ENCODE results near the gene RGS4. TPM values are rescaled to one million over a fixed set of nuclear protein-coding genes. Genes with fewer than 3 reads are reported as not detected.

RGS4 gene
- total and polyA plus RNA-seq, 7 donors, result 0.23 to 15.7 (median 7.8) TPM; not detected in 1

GRCh38 chr1:163055531-163055930, 13.6 kb upstream of the RGS4 start:
- Histone ChIP-seq H3K9me3 (no peaks in the 10 kb centered on the region), H3K4me1 (no peaks in the 10 kb centered on the region), H3K27me3 (no peaks in the 10 kb centered on the region), H3K36me3 (no peaks in the 10 kb centered on the region), H3K4me3 (no peak overlapping the region), H3K27ac (no peak overlapping the region)
- no peak for DNase-seq
- TF ChIP-seq POLR2AphosphoS5 (IDR thresholded peaks at IDR 0.05), result no peak
- TF ChIP-seq POLR2A (IDR thresholded peaks at IDR 0.05), result no peak
- no peak for TF ChIP-seq EP300 (IDR thresholded peaks at IDR 0.05)
- TF ChIP-seq CTCF (IDR thresholded peaks at IDR 0.05), result no peak
- intact Hi-C loops (cut with DNase I), result no loop called here
- 57 to 63% methylated on average over 4 of the region's 4 CpGs for WGBS, 2 donors

GRCh38 chr1:163056831-163057230, 12.3 kb upstream of the RGS4 start:
- no peaks in the 10 kb centered on the region for H3K27me3 ChIP-seq
- intact Hi-C loops (cut with DNase I), result no loop called here
- no peaks in the 10 kb centered on the region for H3K9me3 ChIP-seq
- no peaks in the 10 kb centered on the region for H3K4me1 ChIP-seq
- H3K27ac ChIP-seq, result no peak overlapping the region
- no peak for TF ChIP-seq EP300 (IDR thresholded peaks at IDR 0.05)
- no peak for TF ChIP-seq POLR2A (IDR thresholded peaks at IDR 0.05)
- no peak for TF ChIP-seq CTCF (IDR thresholded peaks at IDR 0.05)
- H3K4me3 ChIP-seq, result no peak overlapping the region
- no peaks in the 10 kb centered on the region for H3K36me3 ChIP-seq
- no peak for DNase-seq

DNA sequence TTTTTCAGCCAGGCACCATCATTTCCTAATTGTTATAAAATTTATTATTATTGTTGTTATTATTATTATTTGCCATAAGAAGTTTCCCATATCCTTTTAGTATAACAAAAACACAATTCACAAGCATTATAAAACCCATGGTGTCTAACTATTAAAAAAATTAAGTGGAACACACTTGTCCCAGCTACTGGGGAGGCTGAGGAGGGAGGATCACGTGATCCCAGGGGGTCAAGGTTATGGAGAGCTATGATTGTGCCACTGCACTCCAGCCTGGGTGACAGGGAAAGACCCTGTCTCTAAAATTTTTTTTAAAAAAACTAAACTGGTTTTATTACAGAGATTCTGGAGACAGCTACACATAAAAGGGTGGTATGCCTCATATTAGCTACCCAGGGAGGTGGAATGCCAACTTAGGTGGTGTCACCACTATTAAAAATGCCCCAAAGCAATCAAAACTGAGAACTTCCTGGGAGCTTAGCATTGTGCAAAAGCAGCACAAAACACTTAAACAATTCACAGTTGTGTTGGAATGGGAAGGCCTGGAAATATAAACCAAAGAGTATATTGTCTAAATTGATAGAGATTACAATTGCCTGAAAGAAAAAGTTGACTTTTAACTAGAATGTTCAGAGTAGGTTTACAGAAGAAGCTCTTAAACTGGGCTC, 8.7 kb upstream of the RGS4 start:
- TF ChIP-seq POLR2AphosphoS5 (IDR thresholded peaks at IDR 0.05) (no peak), EP300 (IDR thresholded peaks at IDR 0.05) (no peak), CTCF (IDR thresholded peaks at IDR 0.05) (no peak), POLR2A (IDR thresholded peaks at IDR 0.05) (no peak)
- no peaks in the 10 kb centered on the region for H3K9me3 ChIP-seq
- H3K27ac ChIP-seq, result no peak overlapping the region
- H3K4me3 ChIP-seq, result no peak overlapping the region
- H3K36me3 ChIP-seq, result no peaks in the 10 kb centered on the region
- H3K27me3 ChIP-seq, result no peaks in the 10 kb centered on the region
- no peak for DNase-seq
- intact Hi-C loops (cut with DNase I), result no loop called here
- WGBS, 2 donors, result 22 to 57% methylated on average over 1 of the region's 1 CpG
- no peaks in the 10 kb centered on the region for H3K4me1 ChIP-seq

DNA sequence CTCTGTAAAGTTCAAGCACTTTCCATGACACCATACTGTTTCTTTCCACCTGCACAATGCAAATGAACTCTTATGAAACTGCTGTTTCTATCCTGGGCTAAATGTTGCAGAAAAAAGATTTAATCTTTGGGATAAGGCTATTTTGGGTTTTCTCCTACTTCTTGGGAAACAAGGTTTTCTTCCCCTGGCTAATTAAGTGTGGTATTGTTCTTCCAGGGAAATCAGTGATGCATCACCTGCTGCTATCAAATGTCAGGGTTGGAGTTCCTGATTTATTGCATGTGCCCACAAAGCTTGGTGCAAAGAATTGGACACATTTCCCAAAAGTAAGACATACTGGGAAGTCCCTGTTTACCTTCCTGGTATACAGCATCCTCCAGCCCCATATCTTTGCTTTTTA, 6.0 kb upstream of the RGS4 start:
- H3K36me3 ChIP-seq, result no peaks in the 10 kb centered on the region
- H3K9me3 ChIP-seq, result no peaks in the 10 kb centered on the region
- no peaks in the 10 kb centered on the region for H3K4me1 ChIP-seq
- no peak overlapping the region for H3K4me3 ChIP-seq
- TF ChIP-seq POLR2AphosphoS5 (IDR thresholded peaks at IDR 0.05) (no peak), EP300 (IDR thresholded peaks at IDR 0.05) (no peak), POLR2A (IDR thresholded peaks at IDR 0.05) (no peak), CTCF (IDR thresholded peaks at IDR 0.05) (no peak)
- no peaks in the 10 kb centered on the region for H3K27me3 ChIP-seq
- no peak overlapping the region for H3K27ac ChIP-seq
- intact Hi-C loops (cut with DNase I), result no loop called here
- DNase-seq, result no peak

DNA sequence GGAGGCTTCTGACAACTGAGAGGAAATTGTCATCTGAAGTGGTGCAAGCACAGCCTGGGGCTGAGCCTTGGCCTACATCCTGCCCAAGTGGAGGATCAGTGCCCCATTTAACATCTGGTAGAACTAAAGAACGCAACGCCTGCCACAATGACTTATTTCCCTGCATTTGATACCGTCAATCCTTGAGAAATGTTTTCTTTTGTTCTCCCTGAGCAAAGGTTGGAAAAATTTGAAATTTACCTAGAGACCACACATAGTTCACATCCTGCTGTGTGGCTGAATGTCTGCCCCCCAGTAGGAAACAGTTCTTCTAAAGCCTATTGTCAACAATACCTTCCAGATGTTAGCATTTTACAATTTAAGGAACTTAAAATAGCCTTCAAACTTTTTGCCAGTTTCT, 5.6 kb upstream of the RGS4 start:
- 53 to 66% methylated on average over 3 of the region's 3 CpGs for WGBS, 2 donors
- H3K27ac ChIP-seq, result no peak overlapping the region
- no peaks in the 10 kb centered on the region for H3K9me3 ChIP-seq
- intact Hi-C loops (cut with DNase I), result no loop called here
- TF ChIP-seq POLR2AphosphoS5 (IDR thresholded peaks at IDR 0.05), result no peak
- no peak for TF ChIP-seq POLR2A (IDR thresholded peaks at IDR 0.05)
- no peak for TF ChIP-seq EP300 (IDR thresholded peaks at IDR 0.05)
- TF ChIP-seq CTCF (IDR thresholded peaks at IDR 0.05), result no peak
- H3K4me1 ChIP-seq, result no peaks in the 10 kb centered on the region
- no peaks in the 10 kb centered on the region for H3K36me3 ChIP-seq
- H3K4me3 ChIP-seq, result no peak overlapping the region
- no peak for DNase-seq
- no peaks in the 10 kb centered on the region for H3K27me3 ChIP-seq
